Caco-2 (cell line): ENCODE measurements around the gene ZNF606. TPM values are rescaled to one million over a fixed set of nuclear protein-coding genes. Genes with fewer than 3 reads are reported as not detected.

ENCODE experiments used
- BruUV-seq: library from RNA; stranded (reverse); fragments of 400-500 nt; replicated peaks from 2 replicates; lab custom pipeline; 2021; lab: Mats Ljungman, UMichigan
- CTCF ChIA-PET: fragments of 300-600 bp; sonication (Branson Sonifier 250); formaldehyde crosslinking; loops from one replicate; lab custom pipeline; 2022; ENCODE audit warnings: antibody characterized with exemption; lab: Charles Lee
- POLR2A ChIA-PET: fragments of 300-600 bp; sonication (Branson Sonifier 250); formaldehyde crosslinking; loops from one replicate; lab custom pipeline; 2022; ENCODE audit warnings: antibody characterized with exemption; lab: Charles Lee
- DNase-seq, 2 experiments: peaks; one replicate each; pipeline versions ENCODE4 v3.0.0 to v3.0.0-alpha.2; 2020 to 2022
- H3K27me3 ChIP-seq: replicated peaks from 2 replicates; pipeline ENCODE4 v1.6.0; 2011; ENCODE audit warnings: low read length; ENCODE audit not compliant: control insufficient read depth, insufficient read depth
- H3K36me3 ChIP-seq: 2 replicates; pipeline ENCODE4 v1.5.1; 2011; ENCODE audit warnings: low read length; ENCODE audit not compliant: control insufficient read depth, insufficient read depth
- H3K4me1 ChIP-seq: fragments of 250-450 bp; sonication (Bioruptor Pico); 2 replicates; pipeline ENCODE4 v1.5.1; 2020; ENCODE audit warnings: mild to moderate bottlenecking
- H3K4me3 ChIP-seq: 2 replicates; pipeline ENCODE4 v1.5.1; 2011; ENCODE audit warnings: low read depth, mild to moderate bottlenecking, control low read depth, low read length
- H3K9me3 ChIP-seq: fragments of 250-450 bp; sonication (Bioruptor Pico); 2 replicates; pipeline ENCODE4 v1.5.1; 2020; ENCODE audit warnings: mild to moderate bottlenecking, moderate library complexity
- H3K27ac Mint-ChIP-seq: one replicate; pipeline ENCODE4 v1.8.0; 2022; ENCODE audit warnings: mixed read lengths; ENCODE audit not compliant: unreplicated experiment
- H3K27me3 Mint-ChIP-seq: one replicate; pipeline ENCODE4 v1.8.0; 2022; ENCODE audit warnings: mixed read lengths; ENCODE audit not compliant: insufficient read depth, unreplicated experiment
- H3K36me3 Mint-ChIP-seq: one replicate; pipeline ENCODE4 v1.8.0; 2022; ENCODE audit warnings: mild to moderate bottlenecking, mixed read lengths; ENCODE audit not compliant: insufficient read depth, unreplicated experiment
- H3K4me1 Mint-ChIP-seq: one replicate; pipeline ENCODE4 v1.8.0; 2022; ENCODE audit warnings: low read depth, mixed read lengths; ENCODE audit not compliant: unreplicated experiment
- H3K4me3 Mint-ChIP-seq: one replicate; pipeline ENCODE4 v1.8.0; 2022; ENCODE audit warnings: mild to moderate bottlenecking, moderate library complexity, mixed read lengths; ENCODE audit not compliant: unreplicated experiment
- H3K9me3 Mint-ChIP-seq: one replicate; pipeline ENCODE4 v1.8.0; 2022; ENCODE audit warnings: mixed read lengths; ENCODE audit not compliant: unreplicated experiment
- intact Hi-C: fragments of 100-400 bp; cut with micrococcal nuclease; formaldehyde crosslinking; loops from one replicate; pipeline ENCODE4 v1.10.0; 2022; ENCODE audit not compliant: unreplicated experiment
- total RNA-seq: library from RNA; stranded (reverse); gene quantifications from 2 replicates; pipeline ENCODE4 v1.2.3, GENCODE V29; 2022
- TF ChIP-seq, protein P1 (sequence below), 2 experiments: fragments of 200-600 bp in 1 of 2; IDR thresholded peaks; 1 replicate in 1 of 2; 2 replicates in 1 of 2; pipeline versions ENCODE4 v1.5.1 to v1.8.0; 2011 to 2022; ENCODE audit warnings: antibody characterized with exemption in 1 of 2, control low read depth in 1 of 2, inconsistent platforms in 1 of 2, low read depth in 1 of 2, low read length in 1 of 2, mild to moderate bottlenecking in 1 of 2, moderate library complexity in 1 of 2; ENCODE audit not compliant: insufficient read depth in 1 of 2, severe bottlenecking in 1 of 2, unreplicated experiment in 1 of 2

ZNF606 gene
- total RNA-seq, 1 experiment from 2014 or later = 13.0 TPM

DNA sequence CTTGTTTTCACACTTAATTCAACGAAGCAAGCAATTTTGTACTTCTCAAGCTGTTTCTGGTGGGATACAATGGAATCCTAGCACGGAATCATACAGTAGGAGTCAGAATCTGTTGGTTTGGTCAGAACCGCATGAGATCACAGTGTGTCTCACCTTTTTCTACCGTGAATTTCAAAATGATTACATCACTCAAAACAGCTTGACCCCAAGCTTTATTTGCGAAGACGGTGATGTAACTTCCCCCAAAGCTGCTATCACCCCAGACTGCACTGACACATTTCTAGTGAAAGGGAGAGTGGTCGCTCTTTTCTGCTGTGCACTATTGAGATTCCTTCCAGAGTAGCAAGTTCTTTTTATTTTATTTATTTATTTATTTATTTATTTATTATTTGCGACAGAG, 37.9 kb downstream of the ZNF606 start:
- Mint-ChIP-seq H3K27me3 (no peaks in the 10 kb centered on the region), H3K27ac (no peak overlapping the region), H3K4me1 (no peaks in the 10 kb centered on the region), H3K36me3 (no peaks in the 10 kb centered on the region), H3K9me3 (peaks cover 41% of the 10 kb centered on the region), H3K4me3 (no peak overlapping the region)
- no peaks in the 10 kb centered on the region for H3K36me3 ChIP-seq
- BruUV-seq = no TSS peak
- intact Hi-C loops = no loop called here
- ChIA-PET CTCF (no interaction called here), POLR2A (no interaction called here)
- peaks cover 33% of the 10 kb centered on the region for H3K9me3 ChIP-seq
- no peak for DNase-seq
- H3K4me3 ChIP-seq = no peak overlapping the region
- TF ChIP-seq, protein P1, sequence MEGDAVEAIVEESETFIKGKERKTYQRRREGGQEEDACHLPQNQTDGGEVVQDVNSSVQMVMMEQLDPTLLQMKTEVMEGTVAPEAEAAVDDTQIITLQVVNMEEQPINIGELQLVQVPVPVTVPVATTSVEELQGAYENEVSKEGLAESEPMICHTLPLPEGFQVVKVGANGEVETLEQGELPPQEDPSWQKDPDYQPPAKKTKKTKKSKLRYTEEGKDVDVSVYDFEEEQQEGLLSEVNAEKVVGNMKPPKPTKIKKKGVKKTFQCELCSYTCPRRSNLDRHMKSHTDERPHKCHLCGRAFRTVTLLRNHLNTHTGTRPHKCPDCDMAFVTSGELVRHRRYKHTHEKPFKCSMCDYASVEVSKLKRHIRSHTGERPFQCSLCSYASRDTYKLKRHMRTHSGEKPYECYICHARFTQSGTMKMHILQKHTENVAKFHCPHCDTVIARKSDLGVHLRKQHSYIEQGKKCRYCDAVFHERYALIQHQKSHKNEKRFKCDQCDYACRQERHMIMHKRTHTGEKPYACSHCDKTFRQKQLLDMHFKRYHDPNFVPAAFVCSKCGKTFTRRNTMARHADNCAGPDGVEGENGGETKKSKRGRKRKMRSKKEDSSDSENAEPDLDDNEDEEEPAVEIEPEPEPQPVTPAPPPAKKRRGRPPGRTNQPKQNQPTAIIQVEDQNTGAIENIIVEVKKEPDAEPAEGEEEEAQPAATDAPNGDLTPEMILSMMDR (IDR thresholded peaks at IDR 0.05; ENCODE audit: insufficient read depth in 1 of 2, low read depth in 1 of 2, low read length in 1 of 2, severe bottlenecking in 1 of 2, unreplicated experiment in 1 of 2) = no peak
- H3K4me1 ChIP-seq = no peaks in the 10 kb centered on the region
- no peaks in the 10 kb centered on the region for H3K27me3 ChIP-seq

DNA sequence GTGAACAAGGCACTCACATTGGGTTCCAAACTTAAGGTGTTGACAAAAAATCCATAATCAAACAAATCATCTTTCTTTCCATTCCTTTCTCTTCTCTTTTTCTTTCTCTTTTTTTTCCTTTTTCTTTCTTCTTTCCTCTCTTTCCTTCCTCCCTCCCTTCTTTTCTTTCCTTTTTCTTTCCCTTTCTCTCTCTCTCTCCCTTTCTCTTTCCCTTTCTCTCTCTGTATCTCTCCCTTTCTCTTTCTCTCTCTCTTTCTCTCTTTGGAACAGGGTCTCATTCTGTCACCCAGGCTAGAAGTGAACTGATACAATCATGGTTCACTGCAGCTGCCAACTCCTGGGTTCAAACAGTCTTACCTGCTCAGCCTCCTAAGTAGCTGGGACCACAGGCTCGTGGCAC, 40.8 kb downstream of the ZNF606 start:
- Histone ChIP-seq H3K4me1 (no peaks in the 10 kb centered on the region), H3K4me3 (no peak overlapping the region), H3K9me3 (peaks cover 30% of the 10 kb centered on the region), H3K27me3 (no peaks in the 10 kb centered on the region), H3K36me3 (no peaks in the 10 kb centered on the region)
- no peaks in the 10 kb centered on the region for H3K36me3 Mint-ChIP-seq
- no peak for DNase-seq
- TF ChIP-seq, protein P1 (IDR thresholded peaks at IDR 0.05; ENCODE audit: insufficient read depth in 1 of 2, low read depth in 1 of 2, low read length in 1 of 2, severe bottlenecking in 1 of 2, unreplicated experiment in 1 of 2) = no peak
- peaks cover 28% of the 10 kb centered on the region for H3K9me3 Mint-ChIP-seq
- CTCF ChIA-PET = no interaction called here
- POLR2A ChIA-PET = no interaction called here
- BruUV-seq = no TSS peak
- no peaks in the 10 kb centered on the region for H3K27me3 Mint-ChIP-seq
- H3K27ac Mint-ChIP-seq = no peak overlapping the region
- no peak overlapping the region for H3K4me3 Mint-ChIP-seq
- intact Hi-C loops = no loop called here
- H3K4me1 Mint-ChIP-seq = no peaks in the 10 kb centered on the region

DNA sequence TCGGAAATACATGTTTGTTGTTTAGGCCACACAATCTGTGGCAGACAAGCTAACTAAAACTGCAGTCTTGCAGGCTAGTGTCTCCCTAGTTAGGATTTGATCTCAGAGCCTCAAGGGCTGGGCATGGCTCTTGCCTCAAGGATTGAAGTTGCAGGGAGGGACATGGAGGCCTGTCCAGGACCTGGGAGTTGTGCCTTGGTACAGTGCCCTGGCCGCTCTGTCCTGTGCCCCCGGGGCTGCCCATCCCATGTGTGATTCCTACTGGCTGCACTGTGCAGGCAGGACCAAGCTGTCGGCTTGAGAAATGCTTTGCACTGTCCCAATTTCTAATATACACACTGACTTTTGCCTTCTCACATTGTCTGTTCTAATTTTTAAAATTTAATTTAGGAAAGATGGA, 47.6 kb downstream of the ZNF606 start:
- no peak overlapping the region for H3K4me3 Mint-ChIP-seq
- no peaks in the 10 kb centered on the region for H3K27me3 Mint-ChIP-seq
- no peak for DNase-seq
- peaks cover 31% of the 10 kb centered on the region for H3K9me3 Mint-ChIP-seq
- intact Hi-C loops = no loop called here
- H3K36me3 ChIP-seq = no peaks in the 10 kb centered on the region
- POLR2A ChIA-PET = no interaction called here
- no peaks in the 10 kb centered on the region for H3K27me3 ChIP-seq
- H3K4me1 Mint-ChIP-seq = no peaks in the 10 kb centered on the region
- peaks cover 19% of the 10 kb centered on the region for H3K9me3 ChIP-seq
- BruUV-seq = no TSS peak
- CTCF ChIA-PET = interaction anchor here (0.7 kb wide), 1 partner anchor 59 kb away, joined by 3 read pairs; no protein-coding TSS in a partner anchor
- TF ChIP-seq, protein P1 (IDR thresholded peaks at IDR 0.05; ENCODE audit: insufficient read depth in 1 of 2, low read depth in 1 of 2, low read length in 1 of 2, severe bottlenecking in 1 of 2, unreplicated experiment in 1 of 2) = no peak
- H3K4me1 ChIP-seq = no peaks in the 10 kb centered on the region
- no peak overlapping the region for H3K27ac Mint-ChIP-seq
- H3K4me3 ChIP-seq = no peak overlapping the region
- no peaks in the 10 kb centered on the region for H3K36me3 Mint-ChIP-seq
